ENCODE data around the gene CEMIP. TPM values are rescaled to one million over a fixed set of nuclear protein-coding genes. Genes with fewer than 3 reads are reported as not detected.
A peak's percentile ranks its signal among the peaks of the same experiment; 100 is the strongest.

Gene CEMIP
- total RNA-seq, 1 donor from 2014 or later: 0.44 TPM

DNA sequence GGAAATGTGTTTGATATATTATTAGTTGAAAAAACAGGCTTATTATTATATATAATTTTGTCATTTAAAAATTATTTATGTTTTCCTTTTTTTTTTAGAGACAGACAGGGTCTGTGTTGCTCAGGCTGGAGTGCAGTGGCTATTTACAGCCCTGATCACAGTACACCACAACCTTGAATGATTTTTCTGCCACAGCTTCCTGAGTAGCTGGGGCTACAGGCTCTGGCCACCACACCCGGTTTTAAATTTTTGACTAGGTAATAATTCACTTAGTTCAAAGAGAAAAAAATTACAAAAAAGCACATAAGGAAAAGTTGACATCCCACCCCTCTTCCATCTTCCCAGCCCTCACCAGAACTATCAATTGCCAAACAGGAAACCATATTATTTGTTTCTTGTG, 4.7 kb upstream of the CEMIP start:
- Histone ChIP-seq H3K27ac (replicated peaks) (no peak overlapping the region), H3K4me1 (peaks cover 29% of the 10 kb centered on the region), H3K36me3 (no peaks in the 10 kb centered on the region), H3K9me3 (replicated peaks) (no peaks in the 10 kb centered on the region), H3K27me3 (ENCODE audit: low read depth) (peaks cover 21% of the 10 kb centered on the region), H3K4me3 (no peak overlapping the region)
- intact Hi-C loops (cut with micrococcal nuclease): loop anchor here (10.0 kb wide), 2 partner anchors 120 to 190 kb away; no protein-coding TSS in a partner anchor
- DNase-seq: no peak
- TF ChIP-seq, protein P1, sequence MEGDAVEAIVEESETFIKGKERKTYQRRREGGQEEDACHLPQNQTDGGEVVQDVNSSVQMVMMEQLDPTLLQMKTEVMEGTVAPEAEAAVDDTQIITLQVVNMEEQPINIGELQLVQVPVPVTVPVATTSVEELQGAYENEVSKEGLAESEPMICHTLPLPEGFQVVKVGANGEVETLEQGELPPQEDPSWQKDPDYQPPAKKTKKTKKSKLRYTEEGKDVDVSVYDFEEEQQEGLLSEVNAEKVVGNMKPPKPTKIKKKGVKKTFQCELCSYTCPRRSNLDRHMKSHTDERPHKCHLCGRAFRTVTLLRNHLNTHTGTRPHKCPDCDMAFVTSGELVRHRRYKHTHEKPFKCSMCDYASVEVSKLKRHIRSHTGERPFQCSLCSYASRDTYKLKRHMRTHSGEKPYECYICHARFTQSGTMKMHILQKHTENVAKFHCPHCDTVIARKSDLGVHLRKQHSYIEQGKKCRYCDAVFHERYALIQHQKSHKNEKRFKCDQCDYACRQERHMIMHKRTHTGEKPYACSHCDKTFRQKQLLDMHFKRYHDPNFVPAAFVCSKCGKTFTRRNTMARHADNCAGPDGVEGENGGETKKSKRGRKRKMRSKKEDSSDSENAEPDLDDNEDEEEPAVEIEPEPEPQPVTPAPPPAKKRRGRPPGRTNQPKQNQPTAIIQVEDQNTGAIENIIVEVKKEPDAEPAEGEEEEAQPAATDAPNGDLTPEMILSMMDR (IDR thresholded peaks at IDR 0.05; ENCODE audit: borderline replicate concordance): no peak

DNA sequence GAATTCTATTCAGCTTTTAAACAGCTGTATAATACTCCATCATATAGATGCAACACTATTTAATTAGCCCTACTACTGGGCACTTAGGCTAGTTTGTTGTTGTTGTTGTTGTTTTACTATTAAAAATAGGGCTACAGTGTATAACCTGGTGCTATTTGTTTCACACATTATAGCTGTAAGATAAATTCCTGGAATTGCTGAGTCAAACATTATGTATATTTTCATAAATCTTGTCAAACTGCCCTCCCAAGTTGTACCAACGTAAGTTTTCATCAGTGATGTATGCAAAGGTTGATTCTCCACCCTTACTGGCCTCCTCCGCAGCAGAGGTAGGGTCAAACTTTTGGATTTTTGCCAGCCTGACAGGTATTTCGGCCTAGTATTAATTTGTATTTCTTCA, 3.8 kb upstream of the CEMIP start:
- intact Hi-C loops (cut with micrococcal nuclease): loop anchor here (5.0 to 10.0 kb wide), 3 partner anchors 121 to 208 kb away; no protein-coding TSS in a partner anchor
- TF ChIP-seq, protein P1 (IDR thresholded peaks at IDR 0.05; ENCODE audit: borderline replicate concordance): no peak
- Histone ChIP-seq H3K4me3 (no peak overlapping the region), H3K27me3 (ENCODE audit: low read depth) (peaks cover 30% of the 10 kb centered on the region), H3K36me3 (no peaks in the 10 kb centered on the region), H3K4me1 (peaks cover 38% of the 10 kb centered on the region), H3K27ac (replicated peaks) (no peak overlapping the region), H3K9me3 (replicated peaks) (no peaks in the 10 kb centered on the region)
- no peak for DNase-seq

DNA sequence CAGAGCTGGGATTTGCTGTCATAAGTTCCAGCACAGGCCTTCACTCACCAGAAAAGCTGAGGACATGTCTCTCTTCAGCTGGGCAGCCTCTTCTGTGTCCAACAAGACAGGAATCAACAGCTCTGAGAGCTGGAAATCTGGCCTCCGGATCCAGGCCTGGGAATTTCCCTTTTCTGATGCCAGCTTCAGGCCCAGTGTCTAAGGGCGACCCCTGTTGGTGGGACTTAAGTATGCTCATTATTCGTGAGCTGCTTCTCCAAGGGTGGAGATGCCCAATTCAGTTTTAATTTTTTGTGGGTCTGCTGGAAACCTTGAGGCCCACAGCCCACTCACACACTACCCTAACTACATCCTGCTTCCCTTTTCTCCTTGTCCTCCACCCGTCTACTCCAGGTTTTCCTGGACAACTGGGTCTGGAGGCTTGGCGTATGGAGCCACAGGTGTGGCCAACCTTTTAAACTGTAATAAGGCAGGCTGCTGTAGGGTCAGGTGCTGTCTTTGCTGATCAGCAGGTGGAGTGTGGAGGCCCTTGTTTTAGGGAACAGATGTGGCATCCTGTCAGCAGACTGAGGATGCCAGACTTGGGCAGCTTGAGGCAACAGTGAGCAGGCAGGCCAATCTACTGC, 2.6 kb upstream of the CEMIP start:
- Histone ChIP-seq H3K36me3 (no peaks in the 10 kb centered on the region), H3K27me3 (ENCODE audit: low read depth) (peaks cover 42% of the 10 kb centered on the region), H3K9me3 (replicated peaks) (no peaks in the 10 kb centered on the region), H3K4me1 (peaks cover 44% of the 10 kb centered on the region), H3K4me3 (no peak overlapping the region), H3K27ac (replicated peaks) (peak overlapping the region; percentile 57)
- TF ChIP-seq, protein P1 (IDR thresholded peaks at IDR 0.05; ENCODE audit: borderline replicate concordance): peak; percentile 86
- peak; percentile 47 for DNase-seq
- intact Hi-C loops (cut with micrococcal nuclease): loop anchor here (5.0 to 10.0 kb wide), 3 partner anchors 122 to 209 kb away; no protein-coding TSS in a partner anchor

DNA sequence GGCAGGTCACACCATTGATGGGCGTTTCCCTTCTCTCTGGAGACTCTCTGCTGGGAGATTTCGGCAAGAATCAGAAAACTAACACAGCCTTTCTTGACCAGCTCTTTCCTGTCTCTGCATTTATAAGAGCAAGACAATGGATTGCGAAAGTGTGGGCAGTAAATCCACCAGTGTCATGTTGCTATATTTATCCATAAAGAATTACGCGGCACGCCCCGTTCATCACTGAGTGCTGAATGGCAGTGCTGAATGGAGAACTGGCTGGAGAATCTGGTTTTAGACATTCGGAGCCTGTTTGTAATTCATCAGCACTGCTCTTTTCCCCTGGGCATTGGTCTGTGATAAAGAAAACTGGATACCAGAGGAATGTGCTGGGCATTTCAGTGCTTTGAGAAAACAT, 2.0 kb upstream of the CEMIP start:
- H3K27me3 ChIP-seq (ENCODE audit: low read depth): peaks cover 48% of the 10 kb centered on the region
- H3K9me3 ChIP-seq (replicated peaks): no peaks in the 10 kb centered on the region
- peak overlapping the region; percentile 57 for H3K27ac ChIP-seq (replicated peaks)
- no peak for DNase-seq
- H3K4me1 ChIP-seq: peaks cover 44% of the 10 kb centered on the region
- H3K36me3 ChIP-seq: no peaks in the 10 kb centered on the region
- TF ChIP-seq, protein P1 (IDR thresholded peaks at IDR 0.05; ENCODE audit: borderline replicate concordance): no peak
- intact Hi-C loops (cut with micrococcal nuclease): loop anchor here (5.0 to 10.0 kb wide), 3 partner anchors 122 to 210 kb away; no protein-coding TSS in a partner anchor
- H3K4me3 ChIP-seq: no peak overlapping the region

DNA sequence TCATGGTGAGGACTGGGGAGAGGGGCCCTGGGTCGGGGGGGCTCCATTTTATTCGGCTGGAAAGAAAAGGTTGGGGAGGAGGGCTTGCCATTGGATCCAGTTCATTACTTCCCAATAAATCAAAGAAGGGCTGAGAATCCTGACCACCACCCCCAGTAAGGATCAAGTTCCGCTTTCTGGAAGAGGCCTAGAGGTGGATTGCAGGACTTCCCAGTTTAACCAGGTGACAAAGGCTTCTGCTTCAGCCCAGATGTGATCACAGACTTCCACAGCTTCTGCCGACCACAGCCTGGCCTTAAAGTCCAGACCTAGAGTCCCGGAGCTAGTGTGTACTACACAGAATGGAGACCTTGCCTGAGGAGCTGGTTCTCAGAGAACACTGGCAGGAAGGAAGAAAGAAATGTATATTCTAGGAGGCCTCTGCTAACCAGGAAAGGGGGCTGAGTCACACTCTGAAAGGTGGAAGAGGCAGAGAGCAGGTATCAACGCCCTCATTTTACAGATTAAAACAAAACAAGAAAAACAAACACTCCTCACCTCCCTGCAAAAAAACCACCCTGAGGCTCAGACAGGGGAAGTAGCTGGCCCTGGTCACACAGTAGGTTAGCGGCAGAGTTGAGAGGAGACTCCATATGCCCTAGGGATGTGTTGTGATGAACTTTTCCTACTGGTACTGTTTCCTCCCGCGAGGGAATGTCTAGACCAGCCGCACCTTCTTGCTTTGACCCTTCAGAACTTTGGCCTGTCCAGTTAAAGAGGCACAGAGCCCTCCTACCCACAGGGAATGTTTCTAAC, 1.1 kb upstream of the CEMIP start:
- intact Hi-C loops (cut with micrococcal nuclease): loop anchor here (5.0 to 10.0 kb wide), 3 partner anchors 123 to 211 kb away; no protein-coding TSS in a partner anchor
- Histone ChIP-seq H3K36me3 (no peaks in the 10 kb centered on the region), H3K4me1 (peaks cover 44% of the 10 kb centered on the region), H3K27ac (replicated peaks) (no peak overlapping the region), H3K9me3 (replicated peaks) (no peaks in the 10 kb centered on the region), H3K27me3 (ENCODE audit: low read depth) (peaks cover 57% of the 10 kb centered on the region), H3K4me3 (no peak overlapping the region)
- DNase-seq: no peak
- TF ChIP-seq, protein P1 (IDR thresholded peaks at IDR 0.05; ENCODE audit: borderline replicate concordance): no peak

Measured in left ventricle myocardium inferior (tissue), 1 donor.